Measurements from ENCODE around the gene TCERG1L.

- TF ChIP-seq EZH2 (IDR thresholded peaks at IDR 0.05; ENCODE audit: insufficient read depth, poor library complexity, severe bottlenecking) (no peak), EZH2phosphoT487 (IDR thresholded peaks at IDR 0.05; ENCODE audit: insufficient read depth, low read depth) (no peak)
Observed at GRCh38 chr10:131207176-131207575, 104.3 kb downstream of the TCERG1L start.
